Smooth muscle cell (in vitro differentiated cells): ENCODE data around the gene STRN3. TPM values are rescaled to one million over a fixed set of nuclear protein-coding genes. Genes with fewer than 3 reads are reported as not detected.

Experiments
- DNase-seq: peaks from one replicate; lab custom pipeline; 2025; ENCODE audit not compliant: unreplicated experiment; lab: John Stamatoyannopoulos, UW
- H2AFZ ChIP-seq: fragments of 200-600 bp; sonication (generic); 2 replicates; pipeline ENCODE4 v1.6.0; 2016; ENCODE audit warnings: antibody characterized with exemption, low read depth, mild to moderate bottlenecking
- H3F3A ChIP-seq: fragments of 200-600 bp; sonication (generic); 2 replicates; pipeline ENCODE4 v1.6.0; 2017; ENCODE audit warnings: antibody characterized with exemption, low read depth
- H3K27ac ChIP-seq: fragments of 200-600 bp; sonication (generic); 2 replicates; pipeline ENCODE4 v1.5.1; 2016; ENCODE audit warnings: low read depth, mild to moderate bottlenecking
- H3K27me3 ChIP-seq: fragments of 200-600 bp; sonication (generic); 2 replicates; pipeline ENCODE4 v1.6.1; 2016; ENCODE audit warnings: low read depth, mild to moderate bottlenecking
- H3K36me3 ChIP-seq: fragments of 200-600 bp; sonication (generic); 2 replicates; pipeline ENCODE4 v1.5.1; 2016; ENCODE audit warnings: low read depth
- H3K4me1 ChIP-seq: fragments of 200-600 bp; sonication (generic); 2 replicates; pipeline ENCODE4 v1.5.1; 2016; ENCODE audit warnings: low read depth
- H3K4me2 ChIP-seq: fragments of 200-600 bp; sonication (generic); 2 replicates; pipeline ENCODE4 v1.6.0; 2016; ENCODE audit warnings: mild to moderate bottlenecking
- H3K4me3 ChIP-seq: fragments of 200-600 bp; sonication (generic); 2 replicates; pipeline ENCODE4 v1.5.1; 2016; ENCODE audit warnings: mild to moderate bottlenecking
- H3K79me2 ChIP-seq: fragments of 200-600 bp; sonication (generic); 2 replicates; pipeline ENCODE4 v1.6.0; 2016; ENCODE audit warnings: low read depth, mild to moderate bottlenecking
- H3K9ac ChIP-seq: fragments of 200-600 bp; sonication (generic); 2 replicates; pipeline ENCODE4 v1.6.0; 2016; ENCODE audit warnings: low read depth
- H3K9me3 ChIP-seq: fragments of 200-600 bp; sonication (generic); replicated peaks from 2 replicates; pipeline ENCODE4 v1.5.1; 2016; ENCODE audit warnings: low read depth
- H4K20me1 ChIP-seq: fragments of 200-600 bp; sonication (generic); 2 replicates; pipeline ENCODE4 v1.6.0; 2016; ENCODE audit warnings: low read depth
- CTCF ChIP-seq: fragments of 200-600 bp; sonication (generic); IDR thresholded peaks from 2 replicates; pipeline ENCODE4 v1.5.1; 2017; ENCODE audit warnings: borderline replicate concordance, mild to moderate bottlenecking, antibody characterized with exemption; ENCODE audit not compliant: insufficient read depth, poor library complexity, severe bottlenecking
- WGBS: methylation state at CpG from one replicate; pipeline ENCODE4 v1.1.7; 2016; ENCODE audit warnings: low lambda C conversion rate; 5-methylcytosine and 5-hydroxymethylcytosine counted together
- polyA plus RNA-seq: library from polyadenylated mRNA; unstranded; fragments of >200 nt; fragmentation: Nextera tagmentation; extraction: Ambion mirVana; gene quantifications from 2 replicates; pipeline ENCODE4 v1.2.1, GENCODE V29; 2016
- total RNA-seq: library from RNA; depleted of rRNA; stranded (reverse); fragments of >200 nt; gene quantifications from 2 replicates; pipeline ENCODE4 v1.2.3, GENCODE V29; 2014

Gene STRN3, protein sequence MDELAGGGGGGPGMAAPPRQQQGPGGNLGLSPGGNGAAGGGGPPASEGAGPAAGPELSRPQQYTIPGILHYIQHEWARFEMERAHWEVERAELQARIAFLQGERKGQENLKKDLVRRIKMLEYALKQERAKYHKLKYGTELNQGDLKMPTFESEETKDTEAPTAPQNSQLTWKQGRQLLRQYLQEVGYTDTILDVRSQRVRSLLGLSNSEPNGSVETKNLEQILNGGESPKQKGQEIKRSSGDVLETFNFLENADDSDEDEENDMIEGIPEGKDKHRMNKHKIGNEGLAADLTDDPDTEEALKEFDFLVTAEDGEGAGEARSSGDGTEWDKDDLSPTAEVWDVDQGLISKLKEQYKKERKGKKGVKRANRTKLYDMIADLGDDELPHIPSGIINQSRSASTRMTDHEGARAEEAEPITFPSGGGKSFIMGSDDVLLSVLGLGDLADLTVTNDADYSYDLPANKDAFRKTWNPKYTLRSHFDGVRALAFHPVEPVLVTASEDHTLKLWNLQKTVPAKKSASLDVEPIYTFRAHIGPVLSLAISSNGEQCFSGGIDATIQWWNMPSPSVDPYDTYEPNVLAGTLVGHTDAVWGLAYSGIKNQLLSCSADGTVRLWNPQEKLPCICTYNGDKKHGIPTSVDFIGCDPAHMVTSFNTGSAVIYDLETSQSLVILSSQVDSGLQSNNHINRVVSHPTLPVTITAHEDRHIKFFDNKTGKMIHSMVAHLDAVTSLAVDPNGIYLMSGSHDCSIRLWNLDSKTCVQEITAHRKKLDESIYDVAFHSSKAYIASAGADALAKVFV
- 43.6 and 66.2 TPM in 2 replicates for total RNA-seq
- 6.8 and 9.5 TPM in 2 replicates for polyA plus RNA-seq

GRCh38 chr14:31026077-31026449 lies at the start of gene STRN3:
Gene STRN3 (minus strand): TSS chr14:31026379. CDS start chr14:31026185, 194 bp downstream.
- WGBS: 1% methylated on average over 15 of the region's 31 CpGs
- Histone ChIP-seq H3K9ac (peak within 1 kb of the TSS; percentile 98), H3K4me1 (peaks cover 23% of the 10 kb centered on the region), H3K79me2 (peaks cover 75% of the 10 kb centered on the region), H3F3A (peaks cover 12% of the 10 kb centered on the region), H3K4me2 (peak within 1 kb of the TSS; percentile 95), H2AFZ (peak within 1 kb of the TSS; percentile 97), H3K27ac (peak within 1 kb of the TSS; percentile 95), H3K4me3 (peak within 1 kb of the TSS; percentile 99), H3K36me3 (no peaks in the 10 kb centered on the region), H3K27me3 (no peaks in the 10 kb centered on the region), H4K20me1 (peaks cover 44% of the 10 kb centered on the region), H3K9me3 (no peaks in the 10 kb centered on the region)
- TF ChIP-seq CTCF: no peak
- no peak for DNase-seq

DNA sequence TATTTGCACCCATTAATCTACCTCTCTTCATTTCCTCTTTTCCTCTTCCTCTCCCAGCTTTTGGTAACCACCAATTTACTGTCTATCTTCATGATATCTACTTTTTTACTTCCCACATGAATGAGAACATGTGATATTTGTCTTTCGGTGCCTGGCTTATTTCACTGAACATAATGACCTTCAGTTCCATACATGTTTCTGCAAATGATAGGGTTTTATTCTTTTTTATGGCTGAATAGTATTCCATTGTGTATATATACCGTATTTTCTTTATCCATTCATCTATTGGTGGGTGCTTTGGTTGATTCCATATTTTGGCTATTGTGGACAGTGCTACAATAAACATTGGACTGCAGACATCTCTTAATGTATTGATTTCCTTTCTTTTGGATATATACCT lies 49.0 kb upstream of the STRN3 start:
- H3K27ac ChIP-seq: no peak overlapping the region
- H4K20me1 ChIP-seq: no peaks in the 10 kb centered on the region
- no peaks in the 10 kb centered on the region for H3F3A ChIP-seq
- peaks cover 4% of the 10 kb centered on the region for H3K36me3 ChIP-seq
- H2AFZ ChIP-seq: no peak overlapping the region
- no peaks in the 10 kb centered on the region for H3K79me2 ChIP-seq
- peaks cover 4% of the 10 kb centered on the region for H3K9me3 ChIP-seq
- H3K4me1 ChIP-seq: no peaks in the 10 kb centered on the region
- no peak for TF ChIP-seq CTCF
- H3K9ac ChIP-seq: no peak overlapping the region
- H3K27me3 ChIP-seq: no peaks in the 10 kb centered on the region
- 98% methylated on average over 2 of the region's 2 CpGs for WGBS
- H3K4me2 ChIP-seq: no peak overlapping the region
- no peak for DNase-seq
- no peak overlapping the region for H3K4me3 ChIP-seq

GRCh38 chr14:31071151-31071550 lies 45.0 kb upstream of the STRN3 start:
- Histone ChIP-seq H3K79me2 (no peaks in the 10 kb centered on the region), H3K9me3 (peaks cover 4% of the 10 kb centered on the region), H3K27ac (peak overlapping the region; percentile 56), H3K9ac (no peak overlapping the region), H3K4me1 (no peaks in the 10 kb centered on the region), H3K4me3 (no peak overlapping the region), H3K36me3 (peaks cover 4% of the 10 kb centered on the region), H2AFZ (no peak overlapping the region), H3K27me3 (no peaks in the 10 kb centered on the region), H3F3A (no peaks in the 10 kb centered on the region), H3K4me2 (no peak overlapping the region), H4K20me1 (no peaks in the 10 kb centered on the region)
- DNase-seq: no peak
- TF ChIP-seq CTCF: no peak
- 67% methylated on average over 2 of the region's 2 CpGs for WGBS
